Measurements from ENCODE around the gene PDE4DIP.
"Not testable (repeated sequence)": the region's sequence is repeated elsewhere in the genome, so short reads cannot be mapped to it uniquely, and the experiment has no call there.

GRCh38 chr1:149009761-149010160, 165.5 kb downstream of the PDE4DIP start:
- TF ChIP-seq POLR2AphosphoS5, CTCF (IDR thresholded peaks at IDR 0.05): not testable (repeated sequence)
